NCI-H510A treated with DMSO at 0.1 percent for 48 hours (cell line): ENCODE data around the gene CABP4.
"Not testable (repeated sequence)": the region's sequence is repeated elsewhere in the genome, so short reads cannot be mapped to it uniquely, and the experiment has no call there.

ENCODE experiments used
- DNase-seq: peaks from one replicate; lab custom pipeline; 2025; lab: John Stamatoyannopoulos, UW

Gene CABP4

DNA sequence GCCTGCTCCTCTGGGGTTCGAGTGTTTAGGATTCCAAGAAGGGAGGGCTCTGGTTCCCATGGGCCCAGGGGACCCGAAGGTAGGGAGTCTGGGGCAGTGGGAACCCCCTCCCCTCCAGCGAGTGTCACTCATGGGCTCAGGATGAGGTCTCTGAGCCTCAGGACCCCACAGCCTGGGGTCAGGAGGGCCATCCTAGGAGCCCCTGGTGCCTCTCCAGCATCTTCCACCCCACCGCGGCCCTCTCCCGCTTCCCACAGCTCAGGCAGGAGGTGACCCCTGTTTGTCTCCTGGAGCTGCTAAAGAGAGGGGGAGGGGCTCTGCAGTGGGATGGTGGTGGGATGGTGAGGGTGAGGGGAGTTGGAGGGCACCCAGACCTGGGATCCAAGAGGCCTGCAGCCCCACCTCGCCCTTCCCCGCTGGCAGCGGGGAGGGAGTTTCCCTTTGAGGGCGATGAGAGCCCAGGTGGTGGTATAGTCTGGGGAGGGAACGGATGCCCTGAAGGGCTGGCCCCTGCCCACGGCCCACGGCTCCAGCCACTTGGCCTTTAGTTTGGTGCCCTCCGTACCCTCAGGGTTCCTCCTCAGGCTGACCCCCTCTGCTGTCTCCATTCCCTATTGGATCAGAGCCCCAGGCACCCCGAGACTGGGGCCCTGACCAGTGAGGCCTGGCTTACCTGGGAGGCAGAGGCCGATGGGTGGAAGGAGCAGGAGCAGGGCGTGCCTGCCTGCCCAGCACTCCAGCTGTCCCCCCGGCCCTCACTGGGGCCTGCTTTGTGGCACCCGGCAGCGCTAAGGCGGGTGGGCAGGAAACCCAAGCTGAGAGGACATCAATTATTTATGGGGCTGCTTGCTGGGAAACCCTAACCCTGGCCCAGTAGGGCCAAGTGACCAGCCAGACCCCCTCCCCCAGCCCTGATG is 1.1 kb upstream of the CABP4 start:
- DNase-seq = no peak

GRCh38 chr11:67456068-67456705 is 1.0 kb downstream of the CABP4 start:
- no peak for DNase-seq

GRCh38 chr11:67457453-67457852 is 2.3 kb downstream of the CABP4 start:
- DNase-seq = no peak

DNA sequence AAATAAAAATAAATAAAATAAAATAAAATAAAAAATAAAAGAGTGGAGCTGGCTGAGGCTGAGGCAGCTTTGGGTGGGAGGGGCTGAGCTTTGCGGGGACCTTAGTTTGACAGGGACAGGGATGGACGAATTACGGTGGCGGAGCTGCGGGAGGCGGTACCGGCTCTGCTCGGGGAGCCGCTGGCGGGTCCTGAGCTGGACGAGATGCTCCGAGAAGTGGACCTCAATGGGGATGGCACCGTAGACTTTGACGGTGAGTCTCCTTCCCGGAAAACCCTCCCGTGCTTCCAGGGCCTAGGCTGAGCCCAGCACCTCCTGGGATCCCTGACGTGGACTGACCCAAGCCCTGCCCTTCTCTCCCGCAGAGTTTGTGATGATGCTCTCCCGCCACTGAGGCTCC is 3.1 kb downstream of the CABP4 start:
- DNase-seq = no peak

DNA sequence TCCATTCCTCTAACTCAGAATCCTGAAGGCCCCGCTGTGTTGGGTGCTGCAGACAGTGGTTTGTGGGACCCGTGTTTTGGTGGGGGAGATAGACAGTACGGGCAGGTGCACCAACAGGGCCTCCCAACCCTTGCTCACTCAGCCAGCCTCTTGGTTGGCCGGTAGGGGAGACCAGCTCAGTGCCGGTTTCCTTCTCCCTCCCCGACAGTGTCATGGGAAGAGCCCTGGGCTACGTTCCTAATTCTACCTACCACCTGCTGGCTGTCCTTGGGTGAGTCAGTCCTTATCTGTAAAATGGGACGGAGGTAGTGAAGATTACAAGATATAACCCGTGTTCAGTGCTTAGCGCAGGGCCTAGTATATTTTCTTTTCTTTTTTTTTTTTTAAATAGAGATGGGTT is 8.0 kb downstream of the CABP4 start:
- DNase-seq = no peak

- no peak for DNase-seq
These were observed 8.7 kb downstream of the CABP4 start for GRCh38 chr11:67463680-67464410.

DNA sequence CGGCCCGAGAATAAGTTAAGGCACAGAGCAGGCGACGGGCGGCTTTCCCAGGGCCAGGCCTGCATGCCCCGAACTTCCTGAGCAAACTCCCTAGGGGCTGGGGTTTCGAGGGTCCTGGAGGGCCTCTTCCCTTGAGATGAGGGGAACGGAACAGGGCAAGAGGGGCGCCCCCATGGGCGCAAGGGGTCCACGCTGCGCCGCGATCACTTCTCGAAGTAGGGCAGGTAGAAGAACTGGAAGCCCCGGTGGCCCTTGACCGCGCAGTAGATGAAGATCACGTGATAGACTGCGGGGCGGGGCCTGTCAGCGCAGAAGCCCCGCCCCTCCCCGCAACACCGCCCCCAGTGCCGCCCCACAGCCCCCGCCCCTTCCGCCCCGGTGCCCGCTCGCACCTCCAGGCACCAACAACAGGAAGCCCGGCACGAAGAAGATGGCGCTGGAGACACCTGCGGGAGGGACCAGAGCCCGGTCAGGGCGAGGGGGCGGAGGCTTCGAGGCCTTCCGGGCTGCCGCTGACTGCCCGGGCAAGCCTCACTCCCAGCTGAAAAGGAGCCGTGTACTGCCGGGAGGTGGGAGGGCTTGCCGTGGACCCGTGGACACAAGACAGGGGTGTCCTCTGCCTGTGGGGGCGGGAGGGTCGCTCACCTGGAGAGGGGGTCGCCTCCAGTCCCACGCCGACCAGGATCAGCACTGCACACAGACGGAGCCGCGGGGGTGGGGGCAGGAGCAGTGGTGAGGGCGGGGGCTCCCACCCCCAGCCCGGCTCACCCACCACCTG is 9.4 kb downstream of the CABP4 start:
- peak; percentile 49 for DNase-seq

DNA sequence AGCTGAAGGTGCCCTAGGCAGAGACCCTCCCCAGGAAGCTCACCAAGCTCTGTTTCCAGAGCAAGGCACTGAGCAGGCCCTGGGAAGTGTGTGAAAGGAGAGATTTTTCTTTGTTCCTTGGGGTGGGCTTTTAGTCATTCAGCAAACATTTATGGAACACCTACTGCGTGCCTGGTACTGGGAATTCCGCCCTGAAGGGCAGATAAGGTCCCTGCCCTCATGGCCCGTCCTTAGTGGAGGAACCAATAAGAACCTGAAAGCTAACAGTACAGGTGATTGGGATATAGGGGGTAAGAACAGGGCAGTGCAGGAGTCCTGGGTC is 10.0 kb downstream of the CABP4 start:
- DNase-seq = no peak

DNA sequence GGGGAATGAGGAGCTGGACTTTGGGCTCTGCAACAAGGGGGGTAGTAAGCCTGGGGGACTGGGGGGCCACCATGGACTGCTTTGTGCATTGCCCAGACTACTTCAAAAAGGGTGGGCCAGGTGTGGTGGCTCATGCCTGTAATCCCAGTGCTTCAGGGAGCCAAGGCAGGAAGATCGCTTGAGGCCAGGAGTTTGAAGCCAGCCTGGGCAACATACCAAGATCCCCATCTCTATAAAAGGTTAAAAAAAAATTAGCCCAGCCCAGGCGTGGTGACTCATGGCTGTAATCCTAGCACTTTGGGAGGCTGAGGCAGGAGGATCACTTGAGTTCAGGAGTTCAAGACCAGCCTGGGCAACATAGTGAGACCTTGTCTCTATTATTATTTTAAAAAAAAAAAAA is 10.4 kb downstream of the CABP4 start:
- DNase-seq = not testable (repeated sequence)

- no peak for DNase-seq
These were observed 11.2 kb downstream of the CABP4 start for GRCh38 chr11:67466367-67466766.

- DNase-seq = peak; percentile 19
These were observed 12.0 kb downstream of the CABP4 start for GRCh38 chr11:67466962-67467771.

- DNase-seq = peak; percentile 38
These were observed 12.9 kb downstream of the CABP4 start for GRCh38 chr11:67468056-67468455.

GRCh38 chr11:67468456-67468758 is 13.3 kb downstream of the CABP4 start:
- no peak for DNase-seq

DNA sequence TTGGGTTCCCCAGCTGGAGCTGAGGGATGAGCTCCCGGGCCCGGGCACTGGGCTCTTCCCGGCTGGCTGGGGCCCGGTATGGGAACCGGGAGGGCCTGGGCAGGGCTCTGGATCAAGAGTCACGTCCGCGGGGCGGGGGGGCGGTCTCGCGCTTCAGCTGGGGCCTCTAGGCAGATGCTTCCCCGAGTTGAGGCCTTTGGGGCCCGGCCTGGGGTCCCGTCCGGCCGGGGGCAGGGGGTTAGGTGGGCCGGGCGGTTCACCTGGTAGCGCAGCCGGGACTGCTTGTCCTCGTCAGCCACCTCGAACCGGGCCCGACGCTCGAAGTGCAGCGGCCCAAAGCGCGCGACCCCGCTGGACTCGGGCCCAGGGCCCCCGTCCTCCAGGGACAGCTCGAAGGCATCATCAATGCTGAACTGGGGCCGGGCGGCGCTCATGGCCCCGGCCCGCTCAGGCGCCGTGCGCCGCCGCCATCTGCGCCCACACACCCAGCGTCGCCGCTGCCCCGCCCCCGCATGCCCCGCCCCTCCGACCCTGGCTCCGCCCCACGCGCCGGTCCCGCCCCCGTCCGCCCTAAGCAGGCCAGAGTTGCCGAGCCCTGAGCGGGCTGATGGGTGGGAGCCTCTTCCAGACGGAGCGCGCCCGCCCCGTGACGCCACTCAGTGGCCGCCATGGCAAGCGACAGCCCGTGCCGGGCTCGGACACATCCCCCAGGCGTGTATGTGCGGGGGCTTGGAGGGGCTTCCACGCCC is 13.8 kb downstream of the CABP4 start, which contains the start of gene TMEM134:
TSS of gene TMEM134 (minus strand) at position 493 of the 749 bp plus-strand sequence. CDS start at position 434, 59 bp downstream.
- DNase-seq = peak; percentile 90

- no peak for DNase-seq
These were observed 14.3 kb downstream of the CABP4 start for GRCh38 chr11:67469508-67469811.

- DNase-seq = no peak
These were observed 15.3 kb downstream of the CABP4 start for GRCh38 chr11:67470337-67471002.

DNA sequence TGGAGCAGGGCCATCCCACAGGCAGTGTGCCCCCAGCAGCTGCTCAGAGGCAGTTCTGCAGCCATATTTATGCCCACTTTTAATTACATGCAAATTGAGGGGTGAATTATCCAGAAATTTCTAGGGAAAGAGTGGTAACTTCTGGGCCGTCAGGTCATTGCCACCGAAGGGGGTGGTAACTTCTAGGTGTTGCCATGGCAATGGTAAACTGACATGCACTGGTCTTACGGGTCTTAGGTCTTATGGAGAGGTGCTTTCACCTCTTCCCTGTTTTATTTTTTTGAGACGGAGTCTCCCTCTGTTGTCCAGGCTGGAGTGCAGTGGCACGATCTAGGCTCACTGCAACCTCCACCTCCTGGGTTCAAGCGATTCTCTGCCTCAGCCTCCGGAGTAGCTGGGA is 17.7 kb downstream of the CABP4 start:
- no peak for DNase-seq

GRCh38 chr11:67476692-67477091 is 21.5 kb downstream of the CABP4 start:
- not testable (repeated sequence) for DNase-seq

DNA sequence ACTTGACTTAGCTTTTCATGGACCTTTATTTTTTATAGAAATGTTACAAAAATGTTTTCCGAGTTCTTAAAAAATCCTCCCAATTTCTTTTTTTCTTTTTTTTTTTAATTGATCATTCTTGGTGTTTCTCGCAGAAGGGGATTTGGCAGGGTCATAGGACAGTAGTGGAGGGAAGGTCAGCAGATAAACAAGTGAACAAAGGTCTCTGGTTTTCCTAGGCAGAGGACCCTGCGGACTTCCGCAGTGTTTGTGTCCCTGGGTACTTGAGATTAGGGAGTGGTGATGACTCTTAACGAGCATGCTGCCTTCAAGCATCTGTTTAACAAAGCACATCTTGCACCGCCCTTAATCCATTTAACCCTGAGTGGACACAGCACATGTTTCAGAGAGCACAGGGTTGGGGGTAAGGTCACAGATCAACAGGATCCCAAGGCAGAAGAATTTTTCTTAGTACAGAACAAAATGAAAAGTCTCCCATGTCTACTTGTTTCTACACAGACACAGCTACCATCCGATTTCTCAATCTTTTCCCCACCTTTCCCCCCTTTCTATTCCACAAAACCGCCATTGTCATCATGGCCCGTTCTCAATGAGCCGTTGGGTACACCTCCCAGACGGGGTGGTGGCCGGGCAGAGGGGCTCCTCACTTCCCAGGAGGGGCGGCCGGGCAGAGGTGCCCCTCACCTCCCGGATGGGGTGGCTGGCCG is 22.3 kb downstream of the CABP4 start:
- DNase-seq = not testable (repeated sequence)
